Neural cell (in vitro differentiated cells): ENCODE measurements around the gene REV3L. TPM values are rescaled to one million over a fixed set of nuclear protein-coding genes. Genes with fewer than 3 reads are reported as not detected.

Source experiments
- H2AFZ ChIP-seq: fragments of 200-600, 300-800 bp; sonication (generic), shearing (Covaris generic); 2 replicates; pipeline ENCODE4 v1.6.0; 2014; ENCODE audit warnings: low read depth, mild to moderate bottlenecking, antibody characterized with exemption, low read length, moderate library complexity
- H3F3A ChIP-seq: fragments of 200-600 bp; shearing (Covaris generic); 2 replicates; pipeline ENCODE4 v1.6.1; 2016; ENCODE audit warnings: mild to moderate bottlenecking, moderate library complexity, mixed read lengths, antibody characterized with exemption, low read length; ENCODE audit not compliant: insufficient read depth, poor library complexity, severe bottlenecking
- H3K27ac ChIP-seq: fragments of 200-600, 300-800 bp; sonication (generic), shearing (Covaris generic); 2 replicates; pipeline ENCODE4 v1.5.1; 2014; ENCODE audit warnings: mild to moderate bottlenecking, low read length, moderate library complexity
- H3K27me3 ChIP-seq: fragments of 300-800, 200-600 bp; sonication (generic), shearing (Covaris generic); 2 replicates; pipeline ENCODE4 v1.6.0; 2014; ENCODE audit warnings: mild to moderate bottlenecking, low read depth, low read length, moderate library complexity; ENCODE audit not compliant: insufficient read depth
- H3K36me3 ChIP-seq: fragments of 300-800, 200-600 bp; sonication (generic), shearing (Covaris generic); 2 replicates; pipeline ENCODE4 v1.5.1; 2014; ENCODE audit warnings: mild to moderate bottlenecking, antibody characterized with exemption, low read length, moderate library complexity; ENCODE audit not compliant: insufficient read depth
- H3K4me2 ChIP-seq: fragments of 300-800, 200-600 bp; sonication (generic), shearing (Covaris generic); 2 replicates; pipeline ENCODE4 v1.6.0; 2014; ENCODE audit warnings: mild to moderate bottlenecking, low read length
- H3K4me3 ChIP-seq: fragments of 300-800, 200-600 bp; sonication (generic), shearing (Covaris generic); 2 replicates; pipeline ENCODE4 v1.5.1; 2014; ENCODE audit warnings: mild to moderate bottlenecking, low read length, moderate library complexity
- H3K79me2 ChIP-seq: fragments of 200-600 bp; shearing (Covaris generic); replicated peaks from 2 replicates; pipeline ENCODE4 v1.6.0; 2014; ENCODE audit warnings: mild to moderate bottlenecking, low read length, moderate library complexity; ENCODE audit not compliant: insufficient read depth
- H3K9ac ChIP-seq: fragments of 300-800, 200-600 bp; sonication (generic), shearing (Covaris generic); 2 replicates; pipeline ENCODE4 v1.6.1; 2016; ENCODE audit warnings: mild to moderate bottlenecking, low read length, mixed read lengths
- H3K9me2 ChIP-seq: fragments of 200-600 bp; shearing (Covaris generic); 2 replicates; pipeline ENCODE4 v1.6.1; 2016; ENCODE audit warnings: mild to moderate bottlenecking, low read length, mixed read lengths; ENCODE audit not compliant: insufficient read depth
- H3K9me3 ChIP-seq: fragments of 200-600, 300-800 bp; sonication (generic), shearing (Covaris generic); 2 replicates; pipeline ENCODE4 v1.6.1; 2016; ENCODE audit warnings: mild to moderate bottlenecking, mixed run types, low read length, moderate library complexity, mixed read lengths
- H4K20me1 ChIP-seq: fragments of 200-600 bp; shearing (Covaris generic); 2 replicates; pipeline ENCODE4 v1.6.1; 2016; ENCODE audit warnings: mild to moderate bottlenecking, mixed run types; ENCODE audit not compliant: insufficient read depth
- CTCF ChIP-seq: fragments of 450-650 bp; IDR thresholded peaks from 2 replicates; pipeline ENCODE4 v1.5.1; 2014; ENCODE audit warnings: antibody characterized with exemption, mild to moderate bottlenecking, moderate library complexity; ENCODE audit not compliant: poor library complexity, severe bottlenecking
- EP300 ChIP-seq: fragments of 450-650 bp; conservative IDR thresholded peaks from 2 replicates; pipeline ENCODE4 v1.6.1; 2014; ENCODE audit warnings: antibody characterized with exemption, mild to moderate bottlenecking, moderate library complexity; ENCODE audit not compliant: poor library complexity, severe bottlenecking
- EZH2 ChIP-seq: fragments of 200-600, 300-800 bp; shearing (Covaris generic), sonication (generic); IDR thresholded peaks from 2 replicates; pipeline ENCODE4 v1.6.1; 2014; ENCODE audit warnings: antibody characterized with exemption, low read length, borderline replicate concordance, mild to moderate bottlenecking; ENCODE audit not compliant: insufficient read depth, poor library complexity, severe bottlenecking
- MXI1 ChIP-seq: fragments of 450-650 bp; conservative IDR thresholded peaks from 2 replicates; pipeline ENCODE4 v1.6.1; 2014; ENCODE audit warnings: antibody characterized with exemption, mild to moderate bottlenecking; ENCODE audit not compliant: poor library complexity, severe bottlenecking
- POLR2AphosphoS5 ChIP-seq: IDR thresholded peaks from 2 replicates; pipeline ENCODE4 v1.6.1; 2012
- RAD21 ChIP-seq: fragments of 450-650 bp; conservative IDR thresholded peaks from 2 replicates; pipeline ENCODE4 v1.6.1; 2014; ENCODE audit warnings: antibody characterized with exemption, mild to moderate bottlenecking, moderate library complexity
- REST ChIP-seq: IDR thresholded peaks from 2 replicates; pipeline ENCODE4 v1.6.1; 2012; ENCODE audit warnings: borderline replicate concordance
- SMC3 ChIP-seq: fragments of 450-650 bp; conservative IDR thresholded peaks from 2 replicates; pipeline ENCODE4 v1.6.1; 2014; ENCODE audit warnings: antibody characterized with exemption, mild to moderate bottlenecking, moderate library complexity; ENCODE audit not compliant: poor library complexity
- TAF1 ChIP-seq: IDR thresholded peaks from 2 replicates; pipeline ENCODE4 v1.6.1; 2012; ENCODE audit warnings: low read depth
- polyA plus RNA-seq: library from polyadenylated mRNA; depleted of rRNA; stranded (reverse); fragments of >200 nt; gene quantifications from 2 replicates; pipeline ENCODE4 v1.2.3, GENCODE V29; 2014

The REV3L gene
- polyA plus RNA-seq, 1 donor from 2014 or later = 60.2 TPM

GRCh38 chr6:111427341-111428116 lies 55.5 kb downstream of the REV3L start:
- no peak overlapping the region for H3K4me2 ChIP-seq
- no peak for TF ChIP-seq EZH2
- TF ChIP-seq MXI1 = no peak
- no peak for TF ChIP-seq RAD21
- no peak for TF ChIP-seq EP300
- TF ChIP-seq POLR2AphosphoS5 = no peak
- TF ChIP-seq SMC3 = no peak
- TF ChIP-seq REST = no peak
- TF ChIP-seq CTCF = no peak
- peaks cover 3% of the 10 kb centered on the region for H3F3A ChIP-seq
- no peak overlapping the region for H3K27ac ChIP-seq
- H3K9ac ChIP-seq = no peak overlapping the region
- H2AFZ ChIP-seq = no peak overlapping the region
- H3K9me2 ChIP-seq = no peaks in the 10 kb centered on the region
- no peaks in the 10 kb centered on the region for H3K36me3 ChIP-seq
- H3K27me3 ChIP-seq = no peaks in the 10 kb centered on the region
- peaks cover 44% of the 10 kb centered on the region for H3K79me2 ChIP-seq
- no peaks in the 10 kb centered on the region for H4K20me1 ChIP-seq
- no peaks in the 10 kb centered on the region for H3K9me3 ChIP-seq
- no peak overlapping the region for H3K4me3 ChIP-seq

- no peak for TF ChIP-seq CTCF
- no peak for TF ChIP-seq SMC3
- TF ChIP-seq TAF1 = no peak
- TF ChIP-seq REST = no peak
- Histone ChIP-seq H3K27me3 (no peaks in the 10 kb centered on the region), H3K9me3 (no peaks in the 10 kb centered on the region), H3K4me3 (no peak overlapping the region), H4K20me1 (no peaks in the 10 kb centered on the region), H3F3A (peaks cover 3% of the 10 kb centered on the region), H3K4me2 (no peak overlapping the region), H3K27ac (no peak overlapping the region), H3K36me3 (no peaks in the 10 kb centered on the region), H3K9me2 (no peaks in the 10 kb centered on the region), H2AFZ (no peak overlapping the region), H3K9ac (no peak overlapping the region), H3K79me2 (peaks cover 48% of the 10 kb centered on the region)
These were observed 58.8 kb downstream of the REV3L start for GRCh38 chr6:111423960-111424846.
